ENCODE measurements around the gene EBF4.

DNA sequence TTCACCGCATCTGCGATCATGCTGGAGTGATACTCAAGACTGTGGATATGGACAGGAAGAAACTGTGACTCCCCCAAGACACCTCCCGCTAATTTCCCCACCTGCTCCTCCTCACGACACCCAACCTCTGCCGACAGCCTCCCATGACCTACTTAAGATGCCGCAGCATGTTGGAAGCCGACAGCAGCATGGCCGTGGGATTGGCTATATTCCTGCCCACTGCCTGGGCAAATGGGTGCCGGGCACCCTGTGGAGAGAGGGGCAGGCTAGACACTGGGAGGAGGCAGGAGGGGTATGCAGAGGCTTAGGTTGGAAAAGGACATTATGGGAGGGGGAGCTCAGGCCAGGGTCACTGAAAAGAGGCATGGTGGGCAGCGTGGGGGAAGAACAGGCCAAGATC, 33.0 kb upstream of the EBF4 start:
- TF ChIP-seq, protein P1, sequence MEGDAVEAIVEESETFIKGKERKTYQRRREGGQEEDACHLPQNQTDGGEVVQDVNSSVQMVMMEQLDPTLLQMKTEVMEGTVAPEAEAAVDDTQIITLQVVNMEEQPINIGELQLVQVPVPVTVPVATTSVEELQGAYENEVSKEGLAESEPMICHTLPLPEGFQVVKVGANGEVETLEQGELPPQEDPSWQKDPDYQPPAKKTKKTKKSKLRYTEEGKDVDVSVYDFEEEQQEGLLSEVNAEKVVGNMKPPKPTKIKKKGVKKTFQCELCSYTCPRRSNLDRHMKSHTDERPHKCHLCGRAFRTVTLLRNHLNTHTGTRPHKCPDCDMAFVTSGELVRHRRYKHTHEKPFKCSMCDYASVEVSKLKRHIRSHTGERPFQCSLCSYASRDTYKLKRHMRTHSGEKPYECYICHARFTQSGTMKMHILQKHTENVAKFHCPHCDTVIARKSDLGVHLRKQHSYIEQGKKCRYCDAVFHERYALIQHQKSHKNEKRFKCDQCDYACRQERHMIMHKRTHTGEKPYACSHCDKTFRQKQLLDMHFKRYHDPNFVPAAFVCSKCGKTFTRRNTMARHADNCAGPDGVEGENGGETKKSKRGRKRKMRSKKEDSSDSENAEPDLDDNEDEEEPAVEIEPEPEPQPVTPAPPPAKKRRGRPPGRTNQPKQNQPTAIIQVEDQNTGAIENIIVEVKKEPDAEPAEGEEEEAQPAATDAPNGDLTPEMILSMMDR (IDR thresholded peaks at IDR 0.05 in 2 of 3, conservative IDR thresholded peaks at IDR 0.05 in 1 of 3; ENCODE audit: control insufficient read depth in 2 of 3, extremely low read depth in 1 of 3, insufficient read depth in 1 of 3, low read depth in 3 of 3, low read length in 3 of 3), result no peak
- TF ChIP-seq CHD4 (IDR thresholded peaks at IDR 0.05), result no peak
- TF ChIP-seq RFX5 (IDR thresholded peaks at IDR 0.05; ENCODE audit: low read depth, low read length), result no peak
- no peak for TF ChIP-seq SP1 (IDR thresholded peaks at IDR 0.05; ENCODE audit: low read depth, low read length)
- TF ChIP-seq, protein P2, sequence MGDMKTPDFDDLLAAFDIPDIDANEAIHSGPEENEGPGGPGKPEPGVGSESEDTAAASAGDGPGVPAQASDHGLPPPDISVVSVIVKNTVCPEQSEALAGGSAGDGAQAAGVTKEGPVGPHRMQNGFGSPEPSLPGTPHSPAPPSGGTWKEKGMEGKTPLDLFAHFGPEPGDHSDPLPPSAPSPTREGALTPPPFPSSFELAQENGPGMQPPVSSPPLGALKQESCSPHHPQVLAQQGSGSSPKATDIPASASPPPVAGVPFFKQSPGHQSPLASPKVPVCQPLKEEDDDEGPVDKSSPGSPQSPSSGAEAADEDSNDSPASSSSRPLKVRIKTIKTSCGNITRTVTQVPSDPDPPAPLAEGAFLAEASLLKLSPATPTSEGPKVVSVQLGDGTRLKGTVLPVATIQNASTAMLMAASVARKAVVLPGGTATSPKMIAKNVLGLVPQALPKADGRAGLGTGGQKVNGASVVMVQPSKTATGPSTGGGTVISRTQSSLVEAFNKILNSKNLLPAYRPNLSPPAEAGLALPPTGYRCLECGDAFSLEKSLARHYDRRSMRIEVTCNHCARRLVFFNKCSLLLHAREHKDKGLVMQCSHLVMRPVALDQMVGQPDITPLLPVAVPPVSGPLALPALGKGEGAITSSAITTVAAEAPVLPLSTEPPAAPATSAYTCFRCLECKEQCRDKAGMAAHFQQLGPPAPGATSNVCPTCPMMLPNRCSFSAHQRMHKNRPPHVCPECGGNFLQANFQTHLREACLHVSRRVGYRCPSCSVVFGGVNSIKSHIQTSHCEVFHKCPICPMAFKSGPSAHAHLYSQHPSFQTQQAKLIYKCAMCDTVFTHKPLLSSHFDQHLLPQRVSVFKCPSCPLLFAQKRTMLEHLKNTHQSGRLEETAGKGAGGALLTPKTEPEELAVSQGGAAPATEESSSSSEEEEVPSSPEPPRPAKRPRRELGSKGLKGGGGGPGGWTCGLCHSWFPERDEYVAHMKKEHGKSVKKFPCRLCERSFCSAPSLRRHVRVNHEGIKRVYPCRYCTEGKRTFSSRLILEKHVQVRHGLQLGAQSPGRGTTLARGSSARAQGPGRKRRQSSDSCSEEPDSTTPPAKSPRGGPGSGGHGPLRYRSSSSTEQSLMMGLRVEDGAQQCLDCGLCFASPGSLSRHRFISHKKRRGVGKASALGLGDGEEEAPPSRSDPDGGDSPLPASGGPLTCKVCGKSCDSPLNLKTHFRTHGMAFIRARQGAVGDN (IDR thresholded peaks at IDR 0.05), result no peak
- TF ChIP-seq, protein P3, sequence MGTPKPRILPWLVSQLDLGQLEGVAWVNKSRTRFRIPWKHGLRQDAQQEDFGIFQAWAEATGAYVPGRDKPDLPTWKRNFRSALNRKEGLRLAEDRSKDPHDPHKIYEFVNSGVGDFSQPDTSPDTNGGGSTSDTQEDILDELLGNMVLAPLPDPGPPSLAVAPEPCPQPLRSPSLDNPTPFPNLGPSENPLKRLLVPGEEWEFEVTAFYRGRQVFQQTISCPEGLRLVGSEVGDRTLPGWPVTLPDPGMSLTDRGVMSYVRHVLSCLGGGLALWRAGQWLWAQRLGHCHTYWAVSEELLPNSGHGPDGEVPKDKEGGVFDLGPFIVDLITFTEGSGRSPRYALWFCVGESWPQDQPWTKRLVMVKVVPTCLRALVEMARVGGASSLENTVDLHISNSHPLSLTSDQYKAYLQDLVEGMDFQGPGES (IDR thresholded peaks at IDR 0.05), result no peak
- TF ChIP-seq CREM (IDR thresholded peaks at IDR 0.05; ENCODE audit: low read depth), result no peak
- no peak for TF ChIP-seq CBFB (IDR thresholded peaks at IDR 0.05; ENCODE audit: low read depth)
- no peak for TF ChIP-seq YY1 (IDR thresholded peaks at IDR 0.05; ENCODE audit: low read depth, low read length)
- no peak for TF ChIP-seq GABPA (IDR thresholded peaks at IDR 0.05; ENCODE audit: low read depth)
- no peak for TF ChIP-seq CBX5 (IDR thresholded peaks at IDR 0.05; ENCODE audit: low read depth)

Data from GM12878 (cell line).